ENCODE data around the gene PADI4.

- TF ChIP-seq CTCF (conservative IDR thresholded peaks at IDR 0.05) (peak; percentile 75), EZH2 (IDR thresholded peaks at IDR 0.05; ENCODE audit: low read depth) (no peak)
Observed at GRCh38 chr1:17274186-17275170, 33.5 kb upstream of the PADI4 start.
